Hepatocyte (in vitro differentiated cells): ENCODE measurements around the gene NUDT13.

ENCODE experiments used
- EZH2phosphoT487 ChIP-seq: fragments of 200-600 bp; sonication (generic); IDR thresholded peaks from one replicate; pipeline ENCODE4 v1.6.1; 2018; ENCODE audit warnings: antibody characterized with exemption, mild to moderate bottlenecking, low read depth, moderate library complexity; ENCODE audit not compliant: unreplicated experiment, severe bottlenecking
- TF ChIP-seq, protein P1 (sequence below): fragments of 200-600 bp; sonication (generic); IDR thresholded peaks from 2 replicates; pipeline ENCODE4 v1.5.1; 2016; ENCODE audit warnings: antibody characterized with exemption, mild to moderate bottlenecking; ENCODE audit not compliant: poor library complexity

DNA sequence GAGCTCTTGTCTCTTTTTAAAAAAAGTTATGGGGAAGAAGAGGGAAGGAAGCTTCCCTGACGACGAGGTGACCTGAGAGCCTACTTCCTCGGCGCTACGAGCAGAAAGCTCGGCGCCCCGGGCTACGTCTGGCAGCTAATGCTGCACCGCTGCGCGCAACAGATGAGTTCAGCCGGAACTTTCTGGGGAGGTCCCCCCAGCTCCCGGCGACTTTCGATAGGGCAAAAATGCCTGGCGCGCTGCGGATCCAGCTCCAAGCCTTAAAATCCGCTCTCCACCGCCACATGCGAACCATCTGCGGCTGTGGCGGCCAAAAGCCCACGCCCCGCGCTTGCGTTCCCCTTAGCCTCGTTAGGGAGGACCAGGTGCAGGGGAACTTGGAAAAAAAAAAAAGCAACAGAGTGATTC is 14.2 kb upstream of the NUDT13 start:
- no peak for TF ChIP-seq EZH2phosphoT487
- TF ChIP-seq, protein P1, sequence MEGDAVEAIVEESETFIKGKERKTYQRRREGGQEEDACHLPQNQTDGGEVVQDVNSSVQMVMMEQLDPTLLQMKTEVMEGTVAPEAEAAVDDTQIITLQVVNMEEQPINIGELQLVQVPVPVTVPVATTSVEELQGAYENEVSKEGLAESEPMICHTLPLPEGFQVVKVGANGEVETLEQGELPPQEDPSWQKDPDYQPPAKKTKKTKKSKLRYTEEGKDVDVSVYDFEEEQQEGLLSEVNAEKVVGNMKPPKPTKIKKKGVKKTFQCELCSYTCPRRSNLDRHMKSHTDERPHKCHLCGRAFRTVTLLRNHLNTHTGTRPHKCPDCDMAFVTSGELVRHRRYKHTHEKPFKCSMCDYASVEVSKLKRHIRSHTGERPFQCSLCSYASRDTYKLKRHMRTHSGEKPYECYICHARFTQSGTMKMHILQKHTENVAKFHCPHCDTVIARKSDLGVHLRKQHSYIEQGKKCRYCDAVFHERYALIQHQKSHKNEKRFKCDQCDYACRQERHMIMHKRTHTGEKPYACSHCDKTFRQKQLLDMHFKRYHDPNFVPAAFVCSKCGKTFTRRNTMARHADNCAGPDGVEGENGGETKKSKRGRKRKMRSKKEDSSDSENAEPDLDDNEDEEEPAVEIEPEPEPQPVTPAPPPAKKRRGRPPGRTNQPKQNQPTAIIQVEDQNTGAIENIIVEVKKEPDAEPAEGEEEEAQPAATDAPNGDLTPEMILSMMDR: no peak
